Lower leg skin (tissue), 3 donors: Measurements from ENCODE around the gene PHGDH.

Source experiments
- CTCF ChIP-seq, 3 donors: fragments of 450-650 bp; IDR thresholded peaks; one replicate each; pipeline ENCODE4 v1.5.1; 2016; ENCODE audit warnings: antibody characterized with exemption in 3 of 3, mild to moderate bottlenecking in 3 of 3, moderate library complexity in 2 of 3
- POLR2A ChIP-seq, 2 donors: fragments of 450-650 bp; IDR thresholded peaks; one replicate each; pipeline ENCODE4 v1.6.1; 2016 to 2017; ENCODE audit warnings: antibody characterized with exemption in 2 of 2, mild to moderate bottlenecking in 1 of 2, moderate library complexity in 1 of 2

GRCh38 chr1:119674111-119674526, 37.6 kb upstream of the PHGDH start:
- TF ChIP-seq POLR2A (IDR thresholded peaks at IDR 0.05) (no peak), CTCF (IDR thresholded peaks at IDR 0.05) (no peak)
